ENCODE data around the gene PSAT1.

Gene PSAT1

DNA sequence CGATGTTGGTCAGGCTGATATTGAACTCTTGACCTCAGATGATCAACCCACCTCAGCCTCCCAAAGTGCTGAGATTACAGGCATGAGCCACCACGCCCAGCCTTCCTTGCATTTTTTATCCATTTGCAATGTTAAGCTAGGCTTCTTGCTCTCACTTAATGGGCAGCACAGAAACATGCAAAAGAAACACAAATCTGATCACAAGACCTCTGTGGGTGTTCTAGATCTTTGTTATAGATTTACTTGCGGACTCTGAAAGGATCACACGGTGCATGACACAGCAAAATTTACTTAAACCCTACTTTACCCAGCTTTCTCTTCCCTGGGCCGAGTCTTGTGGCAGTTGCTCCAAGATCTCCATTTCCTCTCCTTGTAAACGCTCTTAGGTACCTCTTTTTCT, 71.3 kb downstream of the PSAT1 start:
- ATAC-seq = no peak

GRCh38 chr9:78369639-78370219, 72.8 kb downstream of the PSAT1 start:
- ATAC-seq = no peak

- ATAC-seq = no peak
Observed at GRCh38 chr9:78370991-78371390, 74.1 kb downstream of the PSAT1 start.

DNA sequence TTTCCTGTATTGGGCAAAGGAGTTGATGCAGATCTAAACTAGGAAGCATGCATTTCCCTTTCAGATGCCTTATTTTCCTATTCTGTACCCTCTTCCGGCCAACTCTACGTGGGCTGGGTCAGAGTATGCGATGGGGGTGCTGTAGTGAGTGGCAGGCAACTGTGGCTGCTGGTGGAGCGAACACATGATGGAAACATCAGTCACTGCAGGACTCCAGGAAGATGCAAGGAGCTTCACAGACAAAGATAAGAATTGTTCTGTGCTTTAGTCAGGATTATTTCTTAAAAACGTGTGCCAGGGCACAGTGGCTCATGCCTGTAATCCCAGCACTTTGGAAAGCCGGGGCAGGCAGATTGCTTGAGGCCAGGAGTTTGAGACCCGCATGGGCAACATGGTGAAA, 75.1 kb downstream of the PSAT1 start:
- ATAC-seq = no peak

Measured in activated CD4-positive, CD25-positive, alpha-beta regulatory T cell treated with anti-CD3 and anti-CD28 coated beads, Interleukin-2, amount 50 U/mL, for 24 hours (primary cell).